Measurements from ENCODE around the gene CBS. TPM values are rescaled to one million over a fixed set of nuclear protein-coding genes. Genes with fewer than 3 reads are reported as not detected.
"Not testable (repeated sequence)": the region's sequence is repeated elsewhere in the genome, so short reads cannot be mapped to it uniquely, and the experiment has no call there.

CBS gene
- total RNA-seq, 2 experiments from 2014 or later = 29.6 to 30.6 TPM

- H3K27ac Mint-ChIP-seq, H3K4me3 Mint-ChIP-seq, H3K36me3 Mint-ChIP-seq, H3K9me3 Mint-ChIP-seq, H3K4me1 Mint-ChIP-seq, H3K27me3 Mint-ChIP-seq, DNase-seq: not testable (repeated sequence)
These were observed 32.3 kb downstream of the CBS start for GRCh38 chr21:43043291-43043690.

- H3K4me3 Mint-ChIP-seq, H3K4me1 Mint-ChIP-seq, H3K27me3 Mint-ChIP-seq, H3K9me3 Mint-ChIP-seq, H3K36me3 Mint-ChIP-seq, DNase-seq, H3K27ac Mint-ChIP-seq: not testable (repeated sequence)
These were observed 33.5 kb downstream of the CBS start for GRCh38 chr21:43042169-43042568.

- H3K4me3 Mint-ChIP-seq, H3K36me3 Mint-ChIP-seq, H3K27me3 Mint-ChIP-seq, H3K27ac Mint-ChIP-seq, H3K9me3 Mint-ChIP-seq, DNase-seq, H3K4me1 Mint-ChIP-seq: not testable (repeated sequence)
These were observed 37.0 kb downstream of the CBS start for GRCh38 chr21:43038659-43039044.

- not testable (repeated sequence) for H3K36me3 Mint-ChIP-seq, H3K27me3 Mint-ChIP-seq, DNase-seq, H3K9me3 Mint-ChIP-seq, H3K4me3 Mint-ChIP-seq, H3K27ac Mint-ChIP-seq, H3K4me1 Mint-ChIP-seq
These were observed 37.5 kb downstream of the CBS start for GRCh38 chr21:43037918-43038658.

GRCh38 chr21:43036889-43037288 lies 38.7 kb downstream of the CBS start:
- not testable (repeated sequence) for H3K9me3 Mint-ChIP-seq, H3K4me1 Mint-ChIP-seq, H3K4me3 Mint-ChIP-seq, H3K36me3 Mint-ChIP-seq, H3K27ac Mint-ChIP-seq, DNase-seq, H3K27me3 Mint-ChIP-seq

- Mint-ChIP-seq H3K36me3 (peaks cover 5% of the 10 kb centered on the region), H3K27me3 (no peaks in the 10 kb centered on the region), H3K27ac (no peak overlapping the region), H3K4me3 (no peak overlapping the region), H3K9me3 (no peaks in the 10 kb centered on the region), H3K4me1 (no peaks in the 10 kb centered on the region)
- DNase-seq = no peak
These were observed 40.8 kb downstream of the CBS start for GRCh38 chr21:43034826-43035225.

GRCh38 chr21:43034101-43034500 lies 41.5 kb downstream of the CBS start:
- Mint-ChIP-seq H3K27ac (no peak overlapping the region), H3K27me3 (no peaks in the 10 kb centered on the region), H3K4me1 (no peaks in the 10 kb centered on the region), H3K9me3 (no peaks in the 10 kb centered on the region), H3K36me3 (peaks cover 7% of the 10 kb centered on the region), H3K4me3 (no peak overlapping the region)
- DNase-seq = no peak

GRCh38 chr21:43031121-43031619 lies 44.5 kb downstream of the CBS start:
- no peak overlapping the region for H3K4me3 Mint-ChIP-seq
- H3K27ac Mint-ChIP-seq = no peak overlapping the region
- H3K36me3 Mint-ChIP-seq = peaks cover 8% of the 10 kb centered on the region
- no peaks in the 10 kb centered on the region for H3K4me1 Mint-ChIP-seq
- no peak for DNase-seq
- no peaks in the 10 kb centered on the region for H3K9me3 Mint-ChIP-seq
- H3K27me3 Mint-ChIP-seq = no peaks in the 10 kb centered on the region

GRCh38 chr21:43029785-43030184 lies 45.9 kb downstream of the CBS start:
- H3K4me1 Mint-ChIP-seq = no peaks in the 10 kb centered on the region
- no peak overlapping the region for H3K4me3 Mint-ChIP-seq

GRCh38 chr21:43027846-43028731 lies 47.5 kb downstream of the CBS start:
- no peaks in the 10 kb centered on the region for H3K4me1 Mint-ChIP-seq

More at GRCh38 chr21:43029785-43030184, 45.9 kb downstream of the CBS start:
- no peaks in the 10 kb centered on the region for H3K27me3 Mint-ChIP-seq
- no peak overlapping the region for H3K27ac Mint-ChIP-seq
- DNase-seq = no peak
- peaks cover 8% of the 10 kb centered on the region for H3K36me3 Mint-ChIP-seq
- H3K9me3 Mint-ChIP-seq = no peaks in the 10 kb centered on the region

GRCh38 chr21:43025636-43026180 lies 49.9 kb downstream of the CBS start:
- H3K27me3 Mint-ChIP-seq = no peaks in the 10 kb centered on the region
- no peaks in the 10 kb centered on the region for H3K4me1 Mint-ChIP-seq
- no peak overlapping the region for H3K4me3 Mint-ChIP-seq
- DNase-seq = no peak
- no peaks in the 10 kb centered on the region for H3K9me3 Mint-ChIP-seq
- no peak overlapping the region for H3K27ac Mint-ChIP-seq
- H3K36me3 Mint-ChIP-seq = peaks cover 6% of the 10 kb centered on the region

More at GRCh38 chr21:43027846-43028731, 47.5 kb downstream of the CBS start:
- Mint-ChIP-seq H3K4me3 (no peak overlapping the region), H3K9me3 (no peaks in the 10 kb centered on the region), H3K27me3 (no peaks in the 10 kb centered on the region), H3K36me3 (peaks cover 8% of the 10 kb centered on the region), H3K27ac (no peak overlapping the region)
- no peak for DNase-seq

- Mint-ChIP-seq H3K9me3 (no peaks in the 10 kb centered on the region), H3K27ac (no peak overlapping the region), H3K4me1 (no peaks in the 10 kb centered on the region), H3K4me3 (no peak overlapping the region), H3K27me3 (no peaks in the 10 kb centered on the region), H3K36me3 (peaks cover 3% of the 10 kb centered on the region)
- no peak for DNase-seq
These were observed 51.0 kb downstream of the CBS start for GRCh38 chr21:43024439-43025136.

GRCh38 chr21:43023175-43023574 lies 52.5 kb downstream of the CBS start:
- Mint-ChIP-seq H3K9me3 (no peaks in the 10 kb centered on the region), H3K4me1 (no peaks in the 10 kb centered on the region), H3K27me3 (no peaks in the 10 kb centered on the region), H3K27ac (no peak overlapping the region), H3K36me3 (no peaks in the 10 kb centered on the region), H3K4me3 (no peak overlapping the region)
- no peak for DNase-seq

- H3K36me3 Mint-ChIP-seq = no peaks in the 10 kb centered on the region
- DNase-seq = no peak
- no peaks in the 10 kb centered on the region for H3K4me1 Mint-ChIP-seq
- no peaks in the 10 kb centered on the region for H3K27me3 Mint-ChIP-seq
- no peaks in the 10 kb centered on the region for H3K9me3 Mint-ChIP-seq
- no peak overlapping the region for H3K27ac Mint-ChIP-seq
- H3K4me3 Mint-ChIP-seq = no peak overlapping the region
These were observed 53.7 kb downstream of the CBS start for GRCh38 chr21:43021756-43022600.

All from activated naive CD8-positive, alpha-beta T cell treated with anti-CD3 and anti-CD28 coated beads for 36 hours (primary cell).